H9 (cell line): Measurements from ENCODE around the gene PCDHGA9. TPM values are rescaled to one million over a fixed set of nuclear protein-coding genes. Genes with fewer than 3 reads are reported as not detected.
A peak's percentile ranks its signal among the peaks of the same experiment; 100 is the strongest.

Source experiments
- DNase-seq: peaks from one replicate; pipeline ENCODE4 v3.0.0-alpha.2; 2017
- H2AFZ ChIP-seq: one replicate; pipeline ENCODE4 v1.6.1; 2013; ENCODE audit warnings: mild to moderate bottlenecking, low read length, control low read depth, moderate library complexity
- H2AK5ac ChIP-seq: 2 replicates; pipeline ENCODE4 v1.6.1; 2013; ENCODE audit warnings: low read length, control low read depth, mixed read lengths; ENCODE audit not compliant: insufficient read length
- H2BK120ac ChIP-seq: one replicate; pipeline ENCODE4 v1.6.1; 2013; ENCODE audit warnings: low read depth, mild to moderate bottlenecking, low read length, control low read depth, inconsistent platforms; ENCODE audit not compliant: poor library complexity, severe bottlenecking
- H2BK12ac ChIP-seq: 2 replicates; pipeline ENCODE4 v1.6.1; 2013; ENCODE audit warnings: low read length, control low read depth, mixed read lengths, low read depth; ENCODE audit not compliant: insufficient read length
- H2BK15ac ChIP-seq: 2 replicates; pipeline ENCODE4 v1.6.1; 2013; ENCODE audit warnings: low read depth, low read length, control low read depth
- H2BK20ac ChIP-seq: one replicate; pipeline ENCODE4 v1.6.1; 2013; ENCODE audit warnings: low read depth, mild to moderate bottlenecking, low read length, control low read depth, inconsistent platforms; ENCODE audit not compliant: poor library complexity, severe bottlenecking
- H2BK5ac ChIP-seq: 2 replicates; pipeline ENCODE4 v1.6.1; 2013; ENCODE audit warnings: low read length, control low read depth, mixed read lengths; ENCODE audit not compliant: insufficient read length
- H3K14ac ChIP-seq: 2 replicates; pipeline ENCODE4 v1.6.1; 2013; ENCODE audit warnings: low read length, control low read depth; ENCODE audit not compliant: insufficient read depth
- H3K18ac ChIP-seq: 2 replicates; pipeline ENCODE4 v1.6.1; 2013; ENCODE audit warnings: low read depth, mild to moderate bottlenecking, mixed read lengths, low read length, control low read depth; ENCODE audit not compliant: insufficient read length
- H3K23ac ChIP-seq: 2 replicates; pipeline ENCODE4 v1.6.1; 2013; ENCODE audit warnings: low read length, control low read depth, mixed read lengths, low read depth; ENCODE audit not compliant: insufficient read length
- H3K23me2 ChIP-seq: 2 replicates; pipeline ENCODE4 v1.6.1; 2013; ENCODE audit warnings: low read depth, mild to moderate bottlenecking, mixed read lengths, low read length, control low read depth; ENCODE audit not compliant: insufficient read length, poor library complexity, severe bottlenecking
- H3K27ac ChIP-seq: 2 replicates; pipeline ENCODE4 v1.5.1; 2013; ENCODE audit warnings: low read length, control low read depth, mixed read lengths, low read depth; ENCODE audit not compliant: insufficient read length
- H3K27me3 ChIP-seq: 2 replicates; pipeline ENCODE4 v1.6.1; 2013; ENCODE audit warnings: low read length, control low read depth, inconsistent platforms; ENCODE audit not compliant: insufficient read depth
- H3K4ac ChIP-seq: 2 replicates; pipeline ENCODE4 v1.6.1; 2013; ENCODE audit warnings: low read depth, mild to moderate bottlenecking, control low read depth, inconsistent platforms, low read length, moderate library complexity
- H3K4me1 ChIP-seq: 2 replicates; pipeline ENCODE4 v1.6.1; 2013; ENCODE audit warnings: low read length, control low read depth, inconsistent platforms; ENCODE audit not compliant: insufficient read depth
- H3K4me2 ChIP-seq: 2 replicates; pipeline ENCODE4 v1.6.1; 2013; ENCODE audit warnings: low read length, control low read depth, mixed read lengths; ENCODE audit not compliant: insufficient read length, insufficient read depth
- H3K56ac ChIP-seq: 2 replicates; pipeline ENCODE4 v1.6.1; 2013; ENCODE audit warnings: low read depth, mild to moderate bottlenecking, mixed read lengths, low read length, control low read depth; ENCODE audit not compliant: insufficient read length
- H3K79me1 ChIP-seq: 2 replicates; pipeline ENCODE4 v1.6.1; 2013; ENCODE audit warnings: low read depth, mild to moderate bottlenecking, moderate library complexity, low read length, control low read depth, inconsistent platforms; ENCODE audit not compliant: insufficient read depth, poor library complexity, severe bottlenecking
- H3K79me2 ChIP-seq: 2 replicates; pipeline ENCODE4 v1.6.1; 2013; ENCODE audit warnings: low read length, control low read depth, inconsistent platforms; ENCODE audit not compliant: insufficient read depth
- H3K9ac ChIP-seq: 2 replicates; pipeline ENCODE4 v1.6.1; 2013; ENCODE audit warnings: low read length, control low read depth, mixed read lengths; ENCODE audit not compliant: insufficient read length; ENCODE audit errors: extremely low read depth
- H3K9me3 ChIP-seq: one replicate; pipeline ENCODE4 v1.6.1; 2013; ENCODE audit warnings: low read depth, low read length, inconsistent platforms; ENCODE audit not compliant: control insufficient read depth
- H3T11ph ChIP-seq: one replicate; pipeline ENCODE4 v1.6.1; 2013; ENCODE audit warnings: mild to moderate bottlenecking, low read length, control low read depth, inconsistent platforms
- H4K20me1 ChIP-seq: one replicate; pipeline ENCODE4 v1.6.1; 2013; ENCODE audit not compliant: control insufficient read depth, insufficient read length, insufficient read depth
- H4K5ac ChIP-seq: 2 replicates; pipeline ENCODE4 v1.6.1; 2013; ENCODE audit warnings: low read depth, mild to moderate bottlenecking, mixed read lengths, low read length, control low read depth; ENCODE audit not compliant: insufficient read length
- H4K8ac ChIP-seq: replicated peaks from 2 replicates; pipeline ENCODE4 v1.6.1; 2013; ENCODE audit warnings: low read length, control low read depth, mixed read lengths, low read depth; ENCODE audit not compliant: insufficient read length
- H4K91ac ChIP-seq: 2 replicates; pipeline ENCODE4 v1.6.1; 2013; ENCODE audit warnings: low read depth, mild to moderate bottlenecking, moderate library complexity, mixed read lengths, low read length, control low read depth; ENCODE audit not compliant: insufficient read length
- H3K27ac Mint-ChIP-seq, 3 experiments: 2 replicates in 2 of 3; 3 replicates in 1 of 3; pipeline ENCODE4 v1.8.0; 2020 to 2021; ENCODE audit warnings: mixed read lengths in 3 of 3, mild to moderate bottlenecking in 1 of 3, moderate library complexity in 1 of 3
- H3K27me3 Mint-ChIP-seq: 2 replicates; pipeline ENCODE4 v1.8.0; 2021; ENCODE audit warnings: low read depth, mild to moderate bottlenecking, moderate library complexity, mixed read lengths
- H3K36me3 Mint-ChIP-seq, 3 experiments: 2 replicates in 2 of 3; 3 replicates in 1 of 3; pipeline ENCODE4 v1.8.0; 2020 to 2021; ENCODE audit warnings: low read depth in 3 of 3, mixed read lengths in 3 of 3; ENCODE audit not compliant: insufficient read depth in 1 of 3
- H3K4me1 Mint-ChIP-seq, 2 experiments: 2 replicates each; pipeline ENCODE4 v1.8.0; 2020; ENCODE audit warnings: mixed read lengths in 2 of 2
- H3K4me3 Mint-ChIP-seq, 2 experiments: 2 replicates in 1 of 2; 3 replicates in 1 of 2; pipeline ENCODE4 v1.8.0; 2020 to 2021; ENCODE audit warnings: mild to moderate bottlenecking in 2 of 2, mixed read lengths in 2 of 2, moderate library complexity in 1 of 2
- H3K9me3 Mint-ChIP-seq, 2 experiments: 2 replicates in 1 of 2; 3 replicates in 1 of 2; pipeline ENCODE4 v1.8.0; 2020; ENCODE audit warnings: mild to moderate bottlenecking in 2 of 2, mixed read lengths in 2 of 2, moderate library complexity in 1 of 2
- CTCF ChIP-seq: fragments of 200-600 bp; sonication (generic); conservative IDR thresholded peaks from 3 replicates; pipeline ENCODE4 v1.8.0; 2021; ENCODE audit warnings: antibody characterized with exemption, mild to moderate bottlenecking
- WGBS: extraction: QIAGEN DNeasy Blood & Tissue Kit; methylation state at CpG from one replicate; pipeline ENCODE4 v1.1.7; 2013; ENCODE audit warnings: missing lambda C conversion rate, low lambda C conversion rate, mixed read lengths; ENCODE audit not compliant: insufficient read length; ENCODE audit errors: extremely low coverage; 5-methylcytosine and 5-hydroxymethylcytosine counted together
- total RNA-seq: library from RNA; stranded (reverse); gene quantifications from 2 replicates; pipeline ENCODE4 v1.2.1, GENCODE V29; 2021

The PCDHGA9 gene
- total RNA-seq, 1 experiment from 2014 or later, result 1.3 TPM

GRCh38 chr5:141359790-141360426 is 42.7 kb upstream of the PCDHGA9 start, which contains the start of gene PCDHGB2:
TSS of gene PCDHGB2 (plus strand) at chr5:141359994. CDS start at chr5:141360136, 142 bp downstream.
- Histone ChIP-seq H3K14ac (no peak within 1 kb of the TSS), H3K27me3 (no peaks in the 10 kb centered on the region), H2BK12ac (no peak within 1 kb of the TSS), H3K79me2 (no peaks in the 10 kb centered on the region), H3K4me1 (no peaks in the 10 kb centered on the region), H3K9ac (no peak within 1 kb of the TSS), H3K23ac (no peak within 1 kb of the TSS), H3T11ph (no peak within 1 kb of the TSS), H3K4ac (no peak within 1 kb of the TSS), H2BK120ac (no peak within 1 kb of the TSS), H3K23me2 (no peaks in the 10 kb centered on the region), H4K91ac (no peak within 1 kb of the TSS), H4K8ac (no peak within 1 kb of the TSS), H3K79me1 (no peaks in the 10 kb centered on the region), H3K56ac (no peak within 1 kb of the TSS), H3K9me3 (peaks cover 29% of the 10 kb centered on the region), H2BK20ac (no peak within 1 kb of the TSS), H3K27ac (no peak within 1 kb of the TSS), H2BK15ac (no peak within 1 kb of the TSS), H2BK5ac (no peak within 1 kb of the TSS), H4K20me1 (no peaks in the 10 kb centered on the region), H2AK5ac (no peak within 1 kb of the TSS), H4K5ac (no peak within 1 kb of the TSS), H2AFZ (no peak within 1 kb of the TSS), H3K18ac (no peak within 1 kb of the TSS), H3K4me2 (no peak within 1 kb of the TSS)
- WGBS, result no CpG with 5 or more reads among the region's 24 CpGs
- Mint-ChIP-seq H3K9me3 (peaks cover 70 to 71% of the 10 kb centered on the region in 2 experiments), H3K27me3 (peaks cover 3% of the 10 kb centered on the region), H3K27ac (peak within 1 kb of the TSS in 2 of 3 experiments; percentile 7 to 83; a peak in 2 of 7 replicates), H3K36me3 (peaks cover 40 to 72% (median 63%) of the 10 kb centered on the region in 3 experiments), H3K4me1 (peaks cover 7 to 15% of the 10 kb centered on the region in 2 experiments; a peak in 3 of 4 replicates), H3K4me3 (peak within 1 kb of the TSS in 1 of 2 experiments; percentile 53; a peak in 4 of 5 replicates)
- DNase-seq, result peak; percentile 50
- TF ChIP-seq CTCF, result peak; percentile 75
